Measurements from ENCODE around the gene KRTAP10-5.

GRCh38 chr21:44574457-44575306, 5.7 kb downstream of the KRTAP10-5 start:
- TF ChIP-seq POLR2A (IDR thresholded peaks at IDR 0.05; ENCODE audit: low read length) = no peak
- TF ChIP-seq PHF8 (IDR thresholded peaks at IDR 0.05; ENCODE audit: borderline replicate concordance, low read depth) = no peak
- no peak for TF ChIP-seq CTCF (IDR thresholded peaks at IDR 0.05)
- no peak for TF ChIP-seq ZFP36 (IDR thresholded peaks at IDR 0.05; ENCODE audit: borderline replicate concordance, partially characterized antibody)
- TF ChIP-seq MAX (IDR thresholded peaks at IDR 0.05) = no peak
- no peak for TF ChIP-seq FOSB (CRISPR knock-in tag; IDR thresholded peaks at IDR 0.05)
- no peak for TF ChIP-seq RAD21 (conservative IDR thresholded peaks at IDR 0.05 in 1 of 2, IDR thresholded peaks at IDR 0.05 in 1 of 2)
- no peak for TF ChIP-seq EP300 (IDR thresholded peaks at IDR 0.05)
- TF ChIP-seq REST (IDR thresholded peaks at IDR 0.05) = no peak
- no peak for TF ChIP-seq ELK1 (IDR thresholded peaks at IDR 0.05; ENCODE audit: low read depth, low read length)
- no peak for TF ChIP-seq SMC3 (IDR thresholded peaks at IDR 0.05)
- TF ChIP-seq MAFK (IDR thresholded peaks at IDR 0.05; ENCODE audit: partially characterized antibody) = no peak
- no peak for TF ChIP-seq MAZ (IDR thresholded peaks at IDR 0.05; ENCODE audit: borderline replicate concordance, low read depth, low read length)
- TF ChIP-seq JUN (IDR thresholded peaks at IDR 0.05) = no peak
